ENCODE measurements around the gene TEAD1. TPM values are rescaled to one million over a fixed set of nuclear protein-coding genes. Genes with fewer than 3 reads are reported as not detected.

TEAD1 gene
- total RNA-seq, 1 experiment from 2014 or later, result 102 TPM

DNA sequence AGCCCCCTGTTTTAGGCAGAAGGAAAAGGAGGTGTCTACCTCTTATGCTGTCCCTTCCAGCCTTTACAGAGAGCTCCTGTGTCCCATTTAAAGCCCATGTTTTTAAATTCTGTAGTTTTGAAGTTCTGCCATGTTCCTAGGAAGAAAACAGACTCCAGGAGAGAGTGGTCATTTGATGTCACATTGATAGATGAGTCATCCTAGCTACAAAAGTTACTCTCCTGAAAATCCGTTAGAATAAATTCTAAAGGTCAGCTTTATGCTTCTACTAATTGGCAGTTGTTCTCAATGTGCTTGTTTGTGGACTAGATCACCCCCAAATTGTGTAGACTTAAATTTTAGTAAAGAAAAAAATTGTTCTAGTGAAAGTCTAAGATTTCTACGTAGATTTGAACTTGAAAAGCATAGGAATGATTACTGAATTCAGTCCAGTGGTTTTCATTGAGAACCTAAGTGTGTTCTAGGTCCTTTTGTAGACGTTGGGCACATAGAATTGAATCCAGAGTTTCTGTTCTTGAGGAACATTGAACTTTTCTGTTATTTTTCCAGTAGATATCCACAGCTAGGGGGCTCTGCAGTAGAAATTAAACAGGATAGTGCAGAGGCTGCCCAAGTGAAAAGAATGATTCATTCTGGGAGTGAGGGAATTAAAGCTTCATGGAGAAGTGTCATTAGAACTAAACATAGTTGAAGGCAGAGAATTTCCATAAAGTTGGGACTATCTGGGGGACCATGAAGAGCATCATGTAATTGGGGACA is 194.3 kb downstream of the TEAD1 start:
- Histone ChIP-seq H3K27me3 (ENCODE audit: control insufficient read depth, insufficient read depth, low read length) (no peaks in the 10 kb centered on the region), H3K4me1 (ENCODE audit: control insufficient read depth, insufficient read depth, low read length) (no peaks in the 10 kb centered on the region), H3K9me3 (ENCODE audit: control insufficient read depth, insufficient read depth, low read depth, low read length) (no peaks in the 10 kb centered on the region), H3K4me3 (ENCODE audit: low read depth in 2 of 2, low read length in 2 of 2) (no peak overlapping the region), H3K27ac (ENCODE audit: low read length) (no peak overlapping the region), H3K36me3 (ENCODE audit: control insufficient read depth, insufficient read depth, low read length) (no peaks in the 10 kb centered on the region; the same call in 1 of the 2 replicates)
- BruUV-seq (replicated peaks), result no TSS peak
- ATAC-seq (no peak), DNase-seq (ENCODE audit: low read depth, low spot score) (no peak)
- intact Hi-C loops (cut with micrococcal nuclease; ENCODE audit: unreplicated experiment) (no loop called here), in situ Hi-C loops (cut with HindIII; ENCODE audit: low pct_unique_long_range_greater_than_20kb, low sequenced_read_pairs) (no loop called here)
- CTCF ChIA-PET, result no interaction called here
- POLR2A ChIA-PET, result interaction anchor here (0.6 kb wide), 1 partner anchor 209 kb away, joined by 3 read pairs; no protein-coding TSS in a partner anchor
- TF ChIP-seq CTCF (IDR thresholded peaks at IDR 0.05), result peak; percentile 24; the same call in 1 of the 2 replicates
- TF ChIP-seq, protein P1, sequence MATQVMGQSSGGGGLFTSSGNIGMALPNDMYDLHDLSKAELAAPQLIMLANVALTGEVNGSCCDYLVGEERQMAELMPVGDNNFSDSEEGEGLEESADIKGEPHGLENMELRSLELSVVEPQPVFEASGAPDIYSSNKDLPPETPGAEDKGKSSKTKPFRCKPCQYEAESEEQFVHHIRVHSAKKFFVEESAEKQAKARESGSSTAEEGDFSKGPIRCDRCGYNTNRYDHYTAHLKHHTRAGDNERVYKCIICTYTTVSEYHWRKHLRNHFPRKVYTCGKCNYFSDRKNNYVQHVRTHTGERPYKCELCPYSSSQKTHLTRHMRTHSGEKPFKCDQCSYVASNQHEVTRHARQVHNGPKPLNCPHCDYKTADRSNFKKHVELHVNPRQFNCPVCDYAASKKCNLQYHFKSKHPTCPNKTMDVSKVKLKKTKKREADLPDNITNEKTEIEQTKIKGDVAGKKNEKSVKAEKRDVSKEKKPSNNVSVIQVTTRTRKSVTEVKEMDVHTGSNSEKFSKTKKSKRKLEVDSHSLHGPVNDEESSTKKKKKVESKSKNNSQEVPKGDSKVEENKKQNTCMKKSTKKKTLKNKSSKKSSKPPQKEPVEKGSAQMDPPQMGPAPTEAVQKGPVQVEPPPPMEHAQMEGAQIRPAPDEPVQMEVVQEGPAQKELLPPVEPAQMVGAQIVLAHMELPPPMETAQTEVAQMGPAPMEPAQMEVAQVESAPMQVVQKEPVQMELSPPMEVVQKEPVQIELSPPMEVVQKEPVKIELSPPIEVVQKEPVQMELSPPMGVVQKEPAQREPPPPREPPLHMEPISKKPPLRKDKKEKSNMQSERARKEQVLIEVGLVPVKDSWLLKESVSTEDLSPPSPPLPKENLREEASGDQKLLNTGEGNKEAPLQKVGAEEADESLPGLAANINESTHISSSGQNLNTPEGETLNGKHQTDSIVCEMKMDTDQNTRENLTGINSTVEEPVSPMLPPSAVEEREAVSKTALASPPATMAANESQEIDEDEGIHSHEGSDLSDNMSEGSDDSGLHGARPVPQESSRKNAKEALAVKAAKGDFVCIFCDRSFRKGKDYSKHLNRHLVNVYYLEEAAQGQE (IDR thresholded peaks at IDR 0.05; ENCODE audit: insufficient read depth in 1 of 2, low read depth in 2 of 2, low read length in 1 of 2), result no peak

GRCh38 chr11:12871241-12871640 is 197.0 kb downstream of the TEAD1 start:
- intact Hi-C loops (cut with micrococcal nuclease; ENCODE audit: unreplicated experiment) (no loop called here), in situ Hi-C loops (cut with HindIII; ENCODE audit: low pct_unique_long_range_greater_than_20kb, low sequenced_read_pairs) (no loop called here)
- Histone ChIP-seq H3K9me3 (ENCODE audit: control insufficient read depth, insufficient read depth, low read depth, low read length) (no peaks in the 10 kb centered on the region), H3K4me3 (ENCODE audit: low read depth in 2 of 2, low read length in 2 of 2) (no peak overlapping the region), H3K27me3 (ENCODE audit: control insufficient read depth, insufficient read depth, low read length) (no peaks in the 10 kb centered on the region), H3K36me3 (ENCODE audit: control insufficient read depth, insufficient read depth, low read length) (no peaks in the 10 kb centered on the region), H3K27ac (ENCODE audit: low read length) (no peak overlapping the region), H3K4me1 (ENCODE audit: control insufficient read depth, insufficient read depth, low read length) (no peaks in the 10 kb centered on the region)
- BruUV-seq (replicated peaks), result no TSS peak
- DNase-seq (ENCODE audit: low read depth, low spot score) (no peak), ATAC-seq (no peak)
- TF ChIP-seq POLR2AphosphoS5 (IDR thresholded peaks at IDR 0.05; ENCODE audit: low read depth, low read length), result no peak
- TF ChIP-seq, protein P1 (IDR thresholded peaks at IDR 0.05; ENCODE audit: insufficient read depth in 1 of 2, low read depth in 2 of 2, low read length in 1 of 2), result no peak
- CTCF ChIA-PET, result no interaction called here
- POLR2A ChIA-PET, result no interaction called here
